ENCODE measurements around the gene EPHB1. TPM values are rescaled to one million over a fixed set of nuclear protein-coding genes. Genes with fewer than 3 reads are reported as not detected.

Gene EPHB1
- total RNA-seq, 1 experiment from 2014 or later: 2.8 TPM

DNA sequence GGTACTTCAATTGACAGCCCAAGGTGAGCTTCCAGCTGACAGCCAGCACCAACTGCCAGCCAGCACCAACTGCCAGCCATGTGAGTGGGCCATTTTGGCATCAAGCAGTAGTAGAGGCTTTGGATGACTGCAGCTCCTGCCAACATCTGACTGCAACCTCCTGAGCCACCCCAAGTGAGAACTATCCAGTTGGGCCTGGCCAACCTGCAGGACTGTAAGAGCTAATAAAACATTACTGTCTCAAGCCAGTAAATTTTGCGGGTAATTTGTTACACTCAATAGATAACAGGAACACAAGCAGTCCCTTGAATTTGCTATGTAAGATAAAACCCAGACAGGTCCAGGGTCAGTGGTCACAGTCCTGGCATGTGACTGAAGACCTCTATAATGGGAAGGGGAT is 29.7 kb downstream of the EPHB1 start:
- no peak overlapping the region for H3K14ac ChIP-seq (ENCODE audit: insufficient read depth, low read length)
- no peak overlapping the region for H4K5ac ChIP-seq (ENCODE audit: insufficient read length, low read depth, low read length)
- no peak overlapping the region for H2AFZ ChIP-seq (ENCODE audit: low read length)
- no peaks in the 10 kb centered on the region for H3K9me3 ChIP-seq (ENCODE audit: control insufficient read depth, low read depth, low read length)
- no peaks in the 10 kb centered on the region for H3K79me1 ChIP-seq (ENCODE audit: insufficient read depth, low read depth, low read length, poor library complexity, severe bottlenecking)
- H4K8ac ChIP-seq (replicated peaks; ENCODE audit: insufficient read length, low read depth, low read length): no peak overlapping the region
- H3K27ac ChIP-seq (ENCODE audit: insufficient read length, low read depth, low read length): no peak overlapping the region
- H3K27me3 Mint-ChIP-seq (ENCODE audit: low read depth): peaks cover 6% of the 10 kb centered on the region
- H3K18ac ChIP-seq (ENCODE audit: insufficient read length, low read depth, low read length): no peak overlapping the region
- 0 out of 4 replicates have a peak, but pooled peaks cover 0 to 2% of the 10 kb centered on the region in 2 experiments for H3K4me1 Mint-ChIP-seq
- H4K20me1 ChIP-seq (ENCODE audit: control insufficient read depth, insufficient read depth, insufficient read length): no peaks in the 10 kb centered on the region
- no peak overlapping the region for H3T11ph ChIP-seq (ENCODE audit: low read length)
- TF ChIP-seq, protein P1, sequence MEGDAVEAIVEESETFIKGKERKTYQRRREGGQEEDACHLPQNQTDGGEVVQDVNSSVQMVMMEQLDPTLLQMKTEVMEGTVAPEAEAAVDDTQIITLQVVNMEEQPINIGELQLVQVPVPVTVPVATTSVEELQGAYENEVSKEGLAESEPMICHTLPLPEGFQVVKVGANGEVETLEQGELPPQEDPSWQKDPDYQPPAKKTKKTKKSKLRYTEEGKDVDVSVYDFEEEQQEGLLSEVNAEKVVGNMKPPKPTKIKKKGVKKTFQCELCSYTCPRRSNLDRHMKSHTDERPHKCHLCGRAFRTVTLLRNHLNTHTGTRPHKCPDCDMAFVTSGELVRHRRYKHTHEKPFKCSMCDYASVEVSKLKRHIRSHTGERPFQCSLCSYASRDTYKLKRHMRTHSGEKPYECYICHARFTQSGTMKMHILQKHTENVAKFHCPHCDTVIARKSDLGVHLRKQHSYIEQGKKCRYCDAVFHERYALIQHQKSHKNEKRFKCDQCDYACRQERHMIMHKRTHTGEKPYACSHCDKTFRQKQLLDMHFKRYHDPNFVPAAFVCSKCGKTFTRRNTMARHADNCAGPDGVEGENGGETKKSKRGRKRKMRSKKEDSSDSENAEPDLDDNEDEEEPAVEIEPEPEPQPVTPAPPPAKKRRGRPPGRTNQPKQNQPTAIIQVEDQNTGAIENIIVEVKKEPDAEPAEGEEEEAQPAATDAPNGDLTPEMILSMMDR (conservative IDR thresholded peaks at IDR 0.05): no peak
- no peak overlapping the region for H3K4me3 Mint-ChIP-seq
- no peak overlapping the region for H3K23ac ChIP-seq (ENCODE audit: insufficient read length, low read depth, low read length)
- no peaks in the 10 kb centered on the region for H3K9me3 Mint-ChIP-seq
- no peaks in the 10 kb centered on the region for H3K79me2 ChIP-seq (ENCODE audit: insufficient read depth, low read length)
- H3K4ac ChIP-seq (ENCODE audit: low read depth, low read length): no peak overlapping the region
- no peak overlapping the region for H3K27ac Mint-ChIP-seq
- H3K23me2 ChIP-seq (ENCODE audit: insufficient read length, low read depth, low read length, poor library complexity, severe bottlenecking): no peaks in the 10 kb centered on the region
- no peak overlapping the region for H3K9ac ChIP-seq (ENCODE audit: extremely low read depth, insufficient read length, low read length)
- no peak overlapping the region for H2BK20ac ChIP-seq (ENCODE audit: low read depth, low read length, poor library complexity, severe bottlenecking)
- H3K27me3 ChIP-seq (ENCODE audit: insufficient read depth, low read length): no peaks in the 10 kb centered on the region
- H3K36me3 Mint-ChIP-seq (ENCODE audit: insufficient read depth in 1 of 3, low read depth in 3 of 3): no peaks in the 10 kb centered on the region
- H4K91ac ChIP-seq (ENCODE audit: insufficient read length, low read depth, low read length): no peak overlapping the region
- WGBS (ENCODE audit: extremely low coverage, insufficient read length, low lambda C conversion rate): no CpG with 5 or more reads among the region's 1 CpG
- no peak for DNase-seq
- H2AK5ac ChIP-seq (ENCODE audit: insufficient read length, low read length): no peak overlapping the region
- no peak overlapping the region for H3K56ac ChIP-seq (ENCODE audit: insufficient read length, low read depth, low read length)
- no peak overlapping the region for H2BK5ac ChIP-seq (ENCODE audit: insufficient read length, low read length)
- no peaks in the 10 kb centered on the region for H3K4me1 ChIP-seq (ENCODE audit: insufficient read depth, low read length)
- no peak overlapping the region for H2BK15ac ChIP-seq (ENCODE audit: low read depth, low read length)
- no peak overlapping the region for H3K4me2 ChIP-seq (ENCODE audit: insufficient read depth, insufficient read length, low read length)
- no peak overlapping the region for H2BK120ac ChIP-seq (ENCODE audit: low read depth, low read length, poor library complexity, severe bottlenecking)
- no peak overlapping the region for H2BK12ac ChIP-seq (ENCODE audit: insufficient read length, low read depth, low read length)

All from H9 (cell line).